HCT116 (cell line): ENCODE results near the gene TDRD9. TPM values are rescaled to one million over a fixed set of nuclear protein-coding genes. Genes with fewer than 3 reads are reported as not detected.

Experiments used
- ATAC-seq: fragments of 200-7000 bp; cut with Tn5 transposase; 2 replicates; pipeline ENCODE4 v1.9.1; 2020; ENCODE audit warnings: mild to moderate bottlenecking, moderate library complexity
- BruUV-seq: library from RNA; stranded (reverse); fragments of 400-500 nt; replicated peaks from 2 replicates; lab custom pipeline; 2021; lab: Mats Ljungman, UMichigan
- CTCF ChIA-PET: fragments of 300-600 bp; sonication (Branson Sonifier 250); formaldehyde crosslinking; loops from one replicate; lab custom pipeline; 2021; ENCODE audit warnings: antibody characterized with exemption; lab: Charles Lee
- POLR2A ChIA-PET: fragments of 300-600, 350-600 bp; sonication (Branson Sonifier 250); formaldehyde crosslinking; loops from one replicate; lab custom pipeline; 2021; ENCODE audit warnings: antibody characterized with exemption; lab: Charles Lee
- RAD21 ChIA-PET, 2 experiments: fragments of 300-600 bp; sonication (Branson Sonifier 250); formaldehyde crosslinking; loops; one replicate each; lab custom pipeline; 2023; ENCODE audit warnings: low total read pairs in 2 of 2; ENCODE audit not compliant: uncharacterized antibody in 2 of 2, unreplicated experiment in 2 of 2, low non-redundant PET in 1 of 2; lab: Charles Lee
- DNase-seq: peaks from one replicate; pipeline ENCODE4 v3.0.0-alpha.2; 2010; ENCODE audit warnings: low read depth, low spot score
- H2AFZ ChIP-seq: fragments of 200-600 bp; shearing (Covaris generic), sonication (generic); 2 replicates; pipeline ENCODE4 v1.6.1; 2017; ENCODE audit warnings: low read depth, mixed run types, mixed read lengths, antibody characterized with exemption, low read length; ENCODE audit not compliant: poor library complexity, severe bottlenecking
- H3K27ac ChIP-seq: 2 replicates; pipeline ENCODE4 v1.5.1; 2012; ENCODE audit warnings: low read depth, low read length
- H3K27me3 ChIP-seq: fragments of 200-600 bp; sonication (generic); 2 replicates; pipeline ENCODE4 v1.6.1; 2016; ENCODE audit warnings: mixed run types, low read length, mixed read lengths; ENCODE audit not compliant: insufficient read depth
- H3K36me3 ChIP-seq, 2 experiments: fragments of 200-500 bp in 1 of 2; fragments of 200-600 bp in 1 of 2; sonication (Bioruptor generic) in 1 of 2; sonication (generic) in 1 of 2; 2 replicates each; pipeline versions ENCODE4 v1.5.1 to v1.6.1; 2014 to 2016; ENCODE audit warnings: low read length in 2 of 2, inconsistent platforms in 1 of 2, mixed read lengths in 1 of 2, mixed run types in 1 of 2; ENCODE audit not compliant: insufficient read depth in 2 of 2, control insufficient read depth in 1 of 2
- H3K4me1 ChIP-seq, 2 experiments: fragments of 200-600 bp in 1 of 2; sonication (generic) in 1 of 2; 2 replicates each; pipeline versions ENCODE4 v1.5.1 to v1.6.1; 2012 to 2017; ENCODE audit warnings: low read length in 2 of 2, inconsistent platforms in 1 of 2, mild to moderate bottlenecking in 1 of 2, mixed read lengths in 1 of 2, mixed run types in 1 of 2, moderate library complexity in 1 of 2; ENCODE audit not compliant: insufficient read depth in 2 of 2, control insufficient read depth in 1 of 2
- H3K4me2 ChIP-seq: fragments of 200-600 bp; sonication (generic); 2 replicates; pipeline ENCODE4 v1.6.1; 2017; ENCODE audit warnings: mixed run types, low read length, mixed read lengths
- H3K4me3 ChIP-seq, 2 experiments: fragments of 200-600 bp in 1 of 2; sonication (generic) in 1 of 2; replicated peaks in 1 of 2; 2 replicates each; pipeline ENCODE4 v1.5.1; 2011 to 2016; ENCODE audit warnings: low read length in 2 of 2, control low read depth in 1 of 2, low read depth in 1 of 2, mild to moderate bottlenecking in 1 of 2, mixed read lengths in 1 of 2, mixed run types in 1 of 2
- H3K79me2 ChIP-seq: fragments of 200-600 bp; sonication (generic); 2 replicates; pipeline ENCODE4 v1.6.1; 2017; ENCODE audit warnings: mild to moderate bottlenecking, mixed run types, low read length, moderate library complexity, mixed read lengths; ENCODE audit not compliant: insufficient read depth
- H3K9ac ChIP-seq: fragments of 200-600 bp; sonication (generic); 2 replicates; pipeline ENCODE4 v1.6.1; 2016; ENCODE audit warnings: low read length, mixed read lengths
- H3K9me2 ChIP-seq: fragments of 200-600 bp; sonication (generic), shearing (Covaris generic); 2 replicates; pipeline ENCODE4 v1.6.1; 2017; ENCODE audit warnings: mixed run types, mild to moderate bottlenecking, moderate library complexity; ENCODE audit not compliant: insufficient read depth
- H3K9me3 ChIP-seq, 2 experiments: fragments of 200-500 bp in 1 of 2; fragments of 200-600 bp in 1 of 2; sonication (Bioruptor generic) in 1 of 2; sonication (generic) in 1 of 2; 2 replicates each; pipeline ENCODE4 v1.6.1; 2014 to 2017; ENCODE audit warnings: low read length in 2 of 2, mixed read lengths in 2 of 2, inconsistent platforms in 1 of 2, low read depth in 1 of 2, mild to moderate bottlenecking in 1 of 2, mixed run types in 1 of 2, moderate library complexity in 1 of 2; ENCODE audit not compliant: control insufficient read depth in 1 of 2, insufficient read depth in 1 of 2
- H4K20me1 ChIP-seq: fragments of 200-600 bp; sonication (generic), shearing (Covaris generic); 2 replicates; pipeline ENCODE4 v1.6.1; 2017; ENCODE audit warnings: mixed run types, mild to moderate bottlenecking, moderate library complexity; ENCODE audit not compliant: insufficient read depth
- REST ChIP-seq: IDR thresholded peaks from 2 replicates; pipeline ENCODE4 v1.6.1; 2012; ENCODE audit warnings: low read depth
- intact Hi-C: fragments of 100-400 bp; cut with micrococcal nuclease; formaldehyde crosslinking; loops from 2 replicates; pipeline ENCODE4 v1.10.0; 2022
- total RNA-seq: library from RNA; stranded (reverse); gene quantifications from one replicate; pipeline ENCODE4 v1.2.1, GENCODE V29; 2021; ENCODE audit not compliant: unreplicated experiment

TDRD9 gene
- total RNA-seq, 1 experiment from 2014 or later, result not detected

GRCh38 chr14:104084251-104085002, 156.2 kb downstream of the TDRD9 start:
- intact Hi-C loops, result no loop called here
- H3K4me2 ChIP-seq, result no peak overlapping the region
- CTCF ChIA-PET, result interaction anchor here (0.7 kb wide), 1 partner anchor 32 kb away, joined by 3 read pairs; no protein-coding TSS in a partner anchor
- no peak overlapping the region for H3K27ac ChIP-seq
- no peaks in the 10 kb centered on the region for H3K27me3 ChIP-seq
- H4K20me1 ChIP-seq, result no peaks in the 10 kb centered on the region
- no peak overlapping the region for H3K9ac ChIP-seq
- POLR2A ChIA-PET, result no interaction called here
- no peaks in the 10 kb centered on the region for H3K9me3 ChIP-seq
- no peaks in the 10 kb centered on the region for H3K79me2 ChIP-seq
- no TSS peak for BruUV-seq
- RAD21 ChIA-PET, result no interaction called here
- no peak for TF ChIP-seq REST
- TF ChIP-seq, all 23 proteins: peak for 0
- H3K4me1 ChIP-seq, result no peaks in the 10 kb centered on the region
- DNase-seq, result no peak
- H2AFZ ChIP-seq, result no peak overlapping the region
- no peak for ATAC-seq
- H3K36me3 ChIP-seq, result no peaks in the 10 kb centered on the region
- no peaks in the 10 kb centered on the region for H3K9me2 ChIP-seq
- no peak overlapping the region for H3K4me3 ChIP-seq
